Measurements from ENCODE around the gene WARS2.
"Not testable (repeated sequence)": the region's sequence is repeated elsewhere in the genome, so short reads cannot be mapped to it uniquely, and the experiment has no call there.

Gene WARS2

GRCh38 chr1:119140177-119141019, at the start of gene WARS2:
Gene WARS2 (minus strand): TSS chr1:119140653. CDS start chr1:119140644, 9 bp downstream.
- DNase-seq: peak; percentile 89
- ATAC-seq: peak; percentile 97

GRCh38 chr1:119188926-119189325, 48.5 kb upstream of the WARS2 start:
- no peak for ATAC-seq
- DNase-seq: no peak

DNA sequence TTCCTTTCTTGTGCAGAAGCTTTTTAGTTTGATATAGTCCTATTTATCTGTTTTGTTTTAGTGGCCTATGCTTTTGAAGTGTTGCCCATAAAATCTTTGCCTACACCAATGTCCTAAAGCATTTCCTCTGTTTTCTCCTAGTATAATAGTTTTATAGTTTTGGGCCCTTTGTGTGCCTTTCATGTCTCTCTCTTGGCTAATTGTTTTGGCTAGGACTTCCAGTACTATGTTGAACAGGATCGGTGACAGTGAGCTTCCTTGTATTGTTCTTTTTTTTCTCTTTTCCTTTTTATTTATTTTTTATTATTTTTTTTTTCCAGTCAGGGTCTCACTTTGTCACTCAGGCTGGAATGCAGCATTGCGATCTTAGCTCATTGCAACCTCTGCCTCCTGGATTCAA, 47.0 kb upstream of the WARS2 start:
- ATAC-seq (no peak), DNase-seq (no peak)

GRCh38 chr1:119186471-119186870, 46.0 kb upstream of the WARS2 start:
- ATAC-seq (no peak), DNase-seq (no peak)

- no peak for DNase-seq
- no peak for ATAC-seq
Observed at GRCh38 chr1:119184972-119185371, 44.5 kb upstream of the WARS2 start.

DNA sequence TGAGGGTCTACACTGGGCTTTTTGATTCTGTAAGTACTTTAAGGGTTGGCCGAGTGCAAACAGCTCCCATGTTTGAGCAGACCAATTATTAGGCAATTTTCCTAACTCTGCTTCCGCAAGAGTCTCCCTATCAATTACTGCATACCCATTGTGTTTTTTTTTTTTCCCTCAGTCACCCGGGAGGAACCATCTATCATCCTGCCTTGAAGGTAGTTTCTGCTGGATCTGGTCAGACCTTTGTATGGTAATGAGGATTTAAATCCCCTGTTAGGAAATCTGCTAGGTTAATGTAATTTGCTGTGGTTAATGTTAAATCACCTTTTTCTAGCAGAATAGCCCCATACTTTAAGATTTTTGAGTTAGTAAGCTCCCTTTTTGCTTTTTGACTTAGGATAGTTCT, 40.8 kb upstream of the WARS2 start:
- DNase-seq (no peak), ATAC-seq (no peak)

GRCh38 chr1:119179051-119179450, 38.6 kb upstream of the WARS2 start:
- ATAC-seq (no peak), DNase-seq (no peak)

DNA sequence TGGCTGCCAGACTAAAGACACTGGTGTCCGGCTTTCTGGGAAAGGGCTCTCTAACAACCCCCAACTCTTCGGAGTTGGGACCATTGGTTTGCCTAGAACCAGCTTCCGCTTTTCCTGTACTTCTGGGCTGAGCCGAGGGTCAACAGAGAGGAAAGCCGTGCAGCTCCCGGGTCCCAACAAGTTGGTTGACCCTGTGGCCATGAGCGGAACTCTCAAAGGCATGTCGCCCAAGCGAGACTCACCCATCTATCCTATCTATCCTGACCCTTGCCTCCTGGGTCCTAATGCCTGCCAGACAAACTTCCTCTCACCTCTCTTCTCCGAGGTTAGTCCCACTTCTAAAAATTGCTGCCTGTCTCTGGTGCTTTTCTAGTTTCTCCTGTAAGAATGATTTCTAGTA, 32.5 kb upstream of the WARS2 start:
- DNase-seq, ATAC-seq: not testable (repeated sequence)

DNA sequence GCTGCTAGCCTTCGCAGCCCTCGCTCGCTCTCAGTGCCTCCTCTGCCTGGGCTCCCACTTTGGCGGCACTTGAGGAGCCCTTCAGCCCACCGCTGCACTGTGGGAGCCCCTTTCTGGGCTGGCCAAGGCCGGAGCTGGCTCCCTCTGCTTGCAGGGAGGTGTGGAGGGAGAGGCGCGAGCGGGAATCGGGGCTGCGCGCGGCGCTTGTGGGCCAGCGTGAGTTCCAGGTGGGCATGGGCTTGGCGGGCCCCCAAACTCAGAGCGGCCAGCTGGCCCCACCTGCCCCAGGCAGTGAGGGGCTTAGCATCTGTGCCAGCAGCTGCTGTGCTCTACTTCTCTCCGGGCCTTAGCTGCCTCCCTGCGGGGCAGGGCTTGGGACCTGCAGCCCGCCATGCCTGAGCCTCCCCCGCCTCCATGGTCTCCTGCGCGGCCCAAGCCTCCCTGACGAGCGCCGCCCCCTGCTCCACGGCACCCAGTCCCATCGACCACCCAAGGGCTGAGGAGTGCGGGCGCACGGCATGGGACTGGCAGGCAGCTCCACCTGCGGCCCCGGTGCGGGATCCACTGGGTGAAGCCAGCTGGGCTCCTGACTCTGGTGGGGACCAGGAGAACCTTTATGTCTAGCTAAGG, 31.0 kb upstream of the WARS2 start:
- not testable (repeated sequence) for DNase-seq, ATAC-seq

DNA sequence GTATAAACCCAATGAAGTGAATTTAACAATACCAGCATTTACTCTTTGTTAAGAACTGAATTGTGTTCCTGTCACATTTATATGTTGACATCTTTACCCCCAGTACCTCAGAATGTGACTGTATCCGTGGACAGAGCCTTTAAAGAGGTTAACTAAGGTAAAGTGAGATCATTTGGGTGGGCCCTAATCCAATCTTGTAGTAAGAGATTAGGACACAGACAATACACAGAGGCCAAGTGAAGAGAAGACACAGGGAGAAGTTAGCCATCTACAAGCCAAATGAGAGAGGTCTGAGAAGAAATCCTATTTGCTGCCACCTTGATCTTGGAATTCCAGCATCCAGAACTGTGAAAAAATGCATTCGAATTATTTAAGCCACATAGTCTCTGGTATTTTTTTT, 22.9 kb upstream of the WARS2 start:
- ATAC-seq (no peak), DNase-seq (no peak)

DNA sequence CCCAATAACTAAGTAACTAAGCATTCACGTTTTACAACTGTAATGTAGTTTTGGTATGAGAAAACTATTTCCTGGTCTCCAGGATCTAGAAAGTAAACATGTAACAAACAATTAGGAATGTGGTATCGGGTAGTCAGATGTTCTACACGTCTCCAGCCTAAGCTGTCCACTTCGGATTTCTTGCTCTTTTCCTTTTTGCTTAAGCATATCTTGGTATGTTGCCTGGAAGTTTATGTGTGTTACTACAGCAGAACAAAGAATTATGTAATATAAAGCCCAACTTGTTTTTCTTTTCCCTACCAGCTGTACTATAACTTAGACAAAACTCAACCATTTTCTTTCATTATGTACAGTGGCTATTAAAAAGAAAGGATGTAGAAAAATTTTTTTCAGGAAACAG, 20.4 kb upstream of the WARS2 start:
- DNase-seq (no peak), ATAC-seq (no peak)

GRCh38 chr1:119160409-119160808, 20.0 kb upstream of the WARS2 start:
- DNase-seq (no peak), ATAC-seq (no peak)

DNA sequence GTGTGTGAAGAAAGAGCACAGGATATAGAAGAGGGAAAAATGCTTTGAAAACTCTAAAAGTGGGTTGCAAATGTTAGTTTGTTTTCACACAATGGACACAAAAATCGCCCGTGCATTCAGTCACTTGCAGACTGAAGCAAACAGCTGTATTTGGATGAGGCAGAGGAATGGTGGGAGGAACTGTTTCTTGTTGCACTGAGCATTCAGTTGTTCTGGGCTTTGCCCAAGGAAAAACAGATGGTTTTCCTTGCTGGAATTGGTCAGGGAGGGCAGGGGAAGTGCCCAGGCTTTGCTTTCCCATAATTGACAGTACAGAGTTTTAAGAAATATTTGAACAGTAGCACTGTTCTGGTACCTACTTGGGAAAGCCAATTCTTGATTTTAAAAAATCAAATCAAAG, 19.5 kb upstream of the WARS2 start:
- ATAC-seq (no peak), DNase-seq (no peak)

- ATAC-seq (no peak), DNase-seq (no peak)
Observed at GRCh38 chr1:119159111-119159510, 18.7 kb upstream of the WARS2 start.

GRCh38 chr1:119156761-119157160, 16.3 kb upstream of the WARS2 start:
- ATAC-seq: not testable (repeated sequence)

DNA sequence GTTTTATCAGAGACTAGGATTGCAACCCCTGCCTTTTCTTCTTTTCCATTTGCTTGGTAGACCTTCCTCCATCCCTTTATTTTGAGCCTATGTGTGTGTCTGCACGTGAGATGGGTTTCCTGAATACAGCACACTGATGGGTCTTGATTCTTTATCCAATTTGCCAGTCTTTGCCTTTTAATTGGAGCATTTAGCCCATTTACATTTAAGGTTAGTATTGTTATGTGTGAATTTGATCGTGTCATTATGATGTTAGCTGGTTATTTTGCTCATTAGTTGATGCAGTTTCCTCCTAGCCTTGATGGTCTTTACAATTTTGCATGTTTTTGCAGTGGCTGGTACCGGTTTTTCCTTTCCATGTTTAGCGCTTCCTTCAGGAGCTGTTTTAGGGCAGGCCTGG, 14.6 kb upstream of the WARS2 start:
- not testable (repeated sequence) for DNase-seq, ATAC-seq

More at GRCh38 chr1:119156761-119157160, 16.3 kb upstream of the WARS2 start:
- DNase-seq: not testable (repeated sequence)

- no peak for DNase-seq
Observed at GRCh38 chr1:119150150-119150549, 9.7 kb upstream of the WARS2 start.

GRCh38 chr1:119147661-119148090, 7.2 kb upstream of the WARS2 start:
- ATAC-seq (no peak), DNase-seq (no peak)

More at GRCh38 chr1:119150150-119150549, 9.7 kb upstream of the WARS2 start:
- ATAC-seq: no peak

- DNase-seq: no peak
- ATAC-seq: no peak
Observed at GRCh38 chr1:119146466-119146865, 6.0 kb upstream of the WARS2 start.

GRCh38 chr1:119144813-119145212, 4.4 kb upstream of the WARS2 start:
- DNase-seq (no peak), ATAC-seq (no peak)

GRCh38 chr1:119143706-119144105, 3.3 kb upstream of the WARS2 start:
- DNase-seq (no peak), ATAC-seq (no peak)

DNA sequence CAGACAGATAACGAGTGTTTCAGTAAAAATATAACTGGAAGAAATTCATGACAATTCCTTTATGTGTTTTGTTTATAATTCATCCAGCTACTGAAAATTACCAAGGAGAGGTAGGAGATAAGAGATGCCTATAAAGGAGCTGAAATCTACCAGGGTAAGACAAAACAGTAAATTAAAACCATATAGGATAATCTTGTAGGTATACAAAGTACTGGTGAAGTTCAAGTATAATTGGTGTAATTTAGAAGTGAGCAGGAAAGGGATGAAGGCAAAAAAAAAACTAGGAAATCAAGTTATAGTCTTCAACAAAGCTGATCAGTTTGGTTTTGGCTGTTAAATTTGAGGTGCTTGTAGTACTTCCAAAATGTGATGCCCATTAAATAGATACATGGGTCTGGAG, 1.2 kb upstream of the WARS2 start:
- ATAC-seq: no peak
- DNase-seq: no peak

GRCh38 chr1:119141020-119141424, 569 bp upstream of the WARS2 start:
- DNase-seq (peak; percentile 61), ATAC-seq (peak; percentile 8)

DNA sequence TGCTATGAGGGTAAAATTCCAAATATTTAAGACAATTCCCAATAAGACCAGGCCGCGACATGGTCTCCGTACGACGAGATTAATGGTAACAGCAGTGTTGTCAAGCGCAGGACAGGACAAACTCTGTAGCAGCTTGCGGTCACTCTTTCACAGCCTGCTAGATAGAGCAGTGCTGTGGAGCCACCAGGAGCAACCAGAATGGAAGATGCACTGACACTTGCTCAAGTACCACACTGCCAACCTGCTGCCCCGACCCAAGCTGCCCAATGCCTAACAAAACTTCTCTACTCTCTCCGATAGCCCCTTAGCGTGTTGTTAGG, 636 bp downstream of the WARS2 start:
- no peak for DNase-seq
- ATAC-seq: peak; percentile 34

All from stimulated activated naive CD8-positive, alpha-beta T cell treated with anti-CD3 and anti-CD28 coated beads, Interleukin-15, Interleukin-2, amounts not matched to agents 100 U/mL and 50 U/mL, for 24 hours (primary cell).